ENCODE data around the gene DAAM2.

Gene DAAM2

DNA sequence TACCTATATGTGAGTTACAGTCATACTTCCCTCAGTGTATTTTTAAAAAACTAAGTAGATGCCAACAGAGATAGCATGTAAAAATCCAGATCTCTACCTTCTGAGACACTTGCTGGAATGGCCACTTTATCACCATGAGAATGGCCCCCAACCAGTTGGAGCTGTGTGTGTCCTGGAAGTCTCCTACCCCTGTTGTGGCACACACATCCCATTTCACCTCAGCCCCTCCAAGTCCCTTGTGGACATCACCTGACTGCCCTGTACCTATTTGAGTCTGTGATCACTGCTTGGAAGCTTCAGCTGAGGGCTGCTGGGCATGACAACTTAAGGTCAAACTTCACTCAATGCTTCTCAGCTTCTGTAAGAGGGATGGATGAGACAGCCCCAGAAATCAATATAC lies 118.0 kb downstream of the DAAM2 start:
- DNase-seq (ENCODE audit: low spot score), result no peak

GRCh38 chr6:39910744-39911143 lies 118.6 kb downstream of the DAAM2 start:
- DNase-seq (ENCODE audit: low spot score), result no peak

DNA sequence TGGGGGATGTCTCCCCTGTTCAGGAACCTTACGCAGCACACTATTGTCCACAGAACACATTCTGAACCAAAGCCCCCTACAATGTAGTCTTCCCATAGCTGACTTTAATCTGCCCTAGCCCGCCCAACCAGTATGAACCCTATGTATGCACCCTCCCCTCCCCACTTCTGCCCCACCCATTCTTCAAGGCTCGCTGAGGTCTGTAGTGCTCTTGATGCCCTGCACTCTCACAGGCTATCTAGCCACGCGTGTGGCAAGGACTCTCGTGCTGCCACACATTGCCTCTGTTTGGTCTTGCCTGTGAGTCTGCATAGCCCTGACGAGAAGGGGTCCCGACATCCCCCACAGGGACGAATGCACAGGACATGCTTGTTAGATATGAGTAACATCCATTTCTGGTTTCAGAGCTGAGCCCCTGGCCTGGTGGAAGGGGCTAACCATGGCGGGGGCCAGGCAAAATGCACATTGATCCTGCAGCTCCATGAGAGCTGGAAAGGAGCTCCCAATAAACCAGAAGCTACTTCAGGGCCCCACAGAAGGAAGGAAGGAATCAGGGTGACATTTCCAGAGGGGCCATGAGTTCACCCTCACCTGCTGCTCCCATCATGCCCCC lies 119.4 kb downstream of the DAAM2 start:
- DNase-seq (ENCODE audit: low spot score), result no peak

GRCh38 chr6:39912446-39912845 lies 120.3 kb downstream of the DAAM2 start:
- DNase-seq (ENCODE audit: low spot score), result no peak

GRCh38 chr6:39913391-39913916 lies 121.3 kb downstream of the DAAM2 start:
- DNase-seq (ENCODE audit: low spot score), result no peak

- no peak for DNase-seq (ENCODE audit: low spot score)
These were observed 122.1 kb downstream of the DAAM2 start for GRCh38 chr6:39914239-39914638.

DNA sequence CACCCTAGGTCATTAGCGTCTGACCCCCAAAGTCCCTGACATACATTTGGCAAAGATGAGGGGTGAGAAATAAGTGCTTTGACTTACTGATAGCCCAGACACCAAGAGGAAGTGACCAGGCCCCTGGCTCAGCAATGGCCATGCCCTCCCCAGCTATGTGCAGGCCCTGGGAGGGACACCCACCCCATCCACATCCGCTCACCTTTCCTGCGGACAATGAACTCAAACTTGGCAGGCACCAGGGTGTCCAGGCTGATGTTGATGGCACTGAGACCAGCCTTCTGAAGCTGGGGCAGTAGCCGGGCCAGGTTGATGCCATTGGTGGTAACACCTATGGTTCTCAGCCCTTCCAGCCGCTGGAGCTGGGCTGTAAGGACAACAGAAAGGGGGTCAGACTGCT lies 123.7 kb downstream of the DAAM2 start:
- DNase-seq (ENCODE audit: low spot score), result no peak

DNA sequence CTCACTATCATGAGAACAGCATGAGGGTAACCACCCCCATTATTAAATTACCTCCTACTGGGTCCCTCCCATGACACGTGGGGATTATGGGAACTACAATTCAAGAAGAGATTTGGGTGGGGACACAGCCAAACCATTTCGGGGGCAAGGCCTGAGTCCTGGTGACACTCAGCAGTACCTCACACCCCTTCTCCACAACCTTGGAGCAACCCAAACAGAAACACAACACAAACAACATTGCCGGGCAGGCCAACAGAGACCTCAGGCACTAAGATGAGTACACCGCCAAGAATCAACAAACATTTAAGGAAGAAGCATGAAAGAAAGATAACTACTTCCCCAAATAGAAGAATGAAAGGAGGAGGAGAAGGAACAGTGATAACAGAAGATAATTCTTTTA lies 125.2 kb downstream of the DAAM2 start:
- no peak for DNase-seq (ENCODE audit: low spot score)

GRCh38 chr6:39917981-39918380 lies 125.8 kb downstream of the DAAM2 start:
- DNase-seq (ENCODE audit: low spot score), result no peak

DNA sequence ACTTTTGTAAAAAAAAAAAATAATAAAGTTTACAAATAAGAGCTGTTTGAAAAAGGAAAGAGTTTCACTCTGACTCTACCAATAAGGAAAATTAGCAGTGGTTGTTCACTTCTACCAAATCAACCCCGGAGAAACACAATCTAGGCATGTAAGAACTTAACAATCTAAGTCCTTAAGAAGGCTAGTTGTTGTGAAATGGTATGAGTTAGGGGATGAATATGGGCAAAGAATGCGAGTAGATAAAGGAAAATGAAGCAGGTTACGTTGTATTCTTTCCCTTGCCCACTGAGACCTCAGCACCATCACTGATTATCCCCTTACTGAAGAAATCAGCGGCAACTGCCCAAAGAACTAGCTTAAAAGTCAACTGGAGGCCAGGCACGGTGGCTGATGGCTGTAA lies 126.7 kb downstream of the DAAM2 start:
- no peak for DNase-seq (ENCODE audit: low spot score)

GRCh38 chr6:39920157-39920556 lies 128.0 kb downstream of the DAAM2 start:
- no peak for DNase-seq (ENCODE audit: low spot score)

DNA sequence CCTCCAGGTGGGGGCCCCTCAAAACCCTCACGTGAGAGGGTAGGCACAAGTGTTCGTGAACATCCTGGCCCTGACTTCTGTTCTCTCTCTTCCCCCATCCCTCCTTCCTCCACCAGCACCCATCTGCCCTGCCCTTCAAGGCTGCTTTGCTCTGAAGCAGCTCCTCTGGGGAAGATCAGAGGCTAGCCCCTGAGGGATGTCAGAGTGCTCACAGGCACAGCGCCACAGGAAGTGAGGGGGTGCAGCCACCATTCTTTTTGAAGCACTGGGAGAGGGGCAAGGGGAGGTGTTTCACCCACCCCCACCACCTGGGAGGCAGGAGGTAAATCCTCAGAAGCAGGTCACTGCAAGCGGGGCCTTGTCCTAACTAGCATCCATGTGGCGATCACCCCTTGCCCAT lies 130.6 kb downstream of the DAAM2 start:
- DNase-seq (ENCODE audit: low spot score), result no peak

- DNase-seq (ENCODE audit: low spot score), result no peak
These were observed 131.2 kb downstream of the DAAM2 start for GRCh38 chr6:39923394-39923793.

DNA sequence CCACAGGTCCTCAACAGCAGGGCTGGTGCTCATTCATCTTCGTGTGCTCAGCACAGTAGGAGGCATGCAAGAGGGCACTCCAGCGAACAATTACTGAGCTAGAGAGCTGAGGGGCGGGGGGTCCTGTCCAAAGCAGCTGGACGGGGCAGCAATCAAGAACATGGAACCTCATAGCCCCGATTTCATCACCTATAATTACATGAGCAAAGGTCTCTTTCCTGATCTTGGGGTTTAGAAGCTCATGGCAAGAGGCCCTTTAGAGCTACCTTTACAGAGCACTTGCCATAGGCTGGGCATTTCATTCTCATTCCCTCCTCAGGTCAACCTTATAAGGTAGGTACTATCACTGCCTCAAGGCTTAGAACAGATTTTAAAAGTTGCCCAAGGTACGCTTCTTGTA lies 131.7 kb downstream of the DAAM2 start:
- DNase-seq (ENCODE audit: low spot score), result no peak

DNA sequence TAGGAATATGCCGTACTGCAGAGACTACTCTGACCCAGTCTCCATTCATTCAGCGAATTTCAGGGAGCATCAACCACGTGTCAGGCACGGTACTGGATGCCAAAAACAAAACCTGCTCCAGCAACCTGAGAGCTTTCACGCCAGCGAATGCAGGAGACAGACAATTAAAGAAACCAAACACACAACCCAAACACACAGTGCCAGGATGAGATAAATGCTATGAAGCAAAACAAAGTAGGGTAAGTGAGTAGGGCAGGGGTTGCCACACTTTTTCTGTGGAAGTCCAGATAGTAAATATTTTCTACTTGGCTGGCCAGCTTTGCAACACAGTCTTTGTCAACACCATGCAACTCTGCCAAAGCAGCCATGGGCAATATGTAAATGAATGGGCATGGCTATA lies 132.1 kb downstream of the DAAM2 start:
- DNase-seq (ENCODE audit: low spot score), result no peak

DNA sequence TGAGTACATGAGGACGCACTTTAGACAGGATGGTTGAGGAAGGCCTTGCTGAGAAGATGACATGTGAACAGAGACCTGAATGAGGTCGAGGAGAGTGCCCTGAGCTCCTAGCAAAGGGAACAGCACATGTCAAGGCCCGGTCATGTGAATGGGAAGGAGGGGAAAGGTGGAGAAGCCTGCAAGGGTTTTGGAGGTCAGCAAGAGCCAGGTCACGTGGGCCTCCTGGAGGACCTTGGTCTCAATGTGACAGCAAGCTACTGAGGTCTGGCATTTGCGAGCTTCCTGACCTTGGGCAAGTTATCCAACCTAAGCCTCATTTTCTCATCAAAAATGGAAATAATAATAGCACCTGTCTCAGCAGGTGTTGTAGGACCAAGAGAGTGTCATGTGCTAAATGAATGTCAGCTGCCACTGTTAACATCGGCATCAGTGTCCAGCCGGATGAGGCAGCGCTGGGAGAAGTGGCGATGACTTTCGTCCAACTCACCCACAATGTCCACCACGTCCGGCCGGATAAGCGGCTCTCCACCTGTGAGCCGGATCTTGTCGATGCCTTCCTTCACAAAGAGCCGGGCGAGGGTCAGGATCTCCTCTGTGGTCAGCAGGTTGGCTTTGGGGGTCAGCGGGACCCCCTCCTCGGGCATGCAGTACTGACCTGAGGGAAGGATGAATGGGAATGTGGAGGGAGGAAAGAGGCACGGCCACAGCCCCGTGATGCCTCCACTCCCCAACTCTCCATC lies 133.2 kb downstream of the DAAM2 start:
- DNase-seq (ENCODE audit: low spot score), result no peak

GRCh38 chr6:39925931-39926290 lies 133.7 kb downstream of the DAAM2 start:
- no peak for DNase-seq (ENCODE audit: low spot score)

DNA sequence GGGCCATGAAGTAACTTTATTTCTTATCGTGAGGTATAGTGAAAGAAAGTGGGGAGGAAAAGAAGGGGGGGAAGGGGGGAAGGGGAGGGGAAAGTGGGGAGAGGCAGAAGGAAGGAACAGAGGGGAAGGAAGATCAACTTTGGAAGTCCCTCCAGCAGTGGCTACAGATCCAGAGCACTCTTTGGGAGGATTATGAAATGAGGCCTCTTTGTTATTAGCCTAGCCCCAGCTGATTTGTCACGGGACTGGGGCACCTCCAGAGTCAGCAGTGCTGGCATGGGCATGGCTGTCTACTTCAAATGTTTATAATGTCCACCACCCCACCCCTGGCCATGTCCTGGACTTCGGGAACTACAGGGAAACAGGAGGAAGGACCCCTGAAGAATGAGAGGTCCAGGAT lies 134.5 kb downstream of the DAAM2 start:
- DNase-seq (ENCODE audit: low spot score), result no peak

DNA sequence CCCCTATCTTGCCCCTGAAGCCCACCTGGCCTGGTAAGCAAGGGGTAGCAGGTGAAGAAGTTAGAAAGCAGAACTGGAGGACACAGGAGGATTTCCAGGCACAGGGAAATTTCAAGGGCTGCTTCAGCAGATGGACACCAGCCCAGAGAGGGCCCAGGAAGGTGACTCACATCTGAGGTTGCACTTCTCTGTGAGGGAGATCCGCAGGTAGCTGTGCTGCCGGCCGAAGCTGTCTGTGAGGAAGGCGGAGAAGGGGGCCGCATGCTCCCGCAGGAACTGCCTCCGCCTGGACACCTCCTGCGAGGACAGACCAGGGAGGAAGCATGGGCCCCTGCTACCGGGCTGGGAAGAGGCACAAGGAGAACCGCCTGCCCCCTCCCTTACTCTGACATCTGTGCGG lies 135.0 kb downstream of the DAAM2 start:
- DNase-seq (ENCODE audit: low spot score), result no peak

GRCh38 chr6:39929039-39929732 lies 137.0 kb downstream of the DAAM2 start:
- DNase-seq (ENCODE audit: low spot score), result no peak

GRCh38 chr6:39929733-39930461 lies 137.7 kb downstream of the DAAM2 start:
- DNase-seq (ENCODE audit: low spot score), result no peak

DNA sequence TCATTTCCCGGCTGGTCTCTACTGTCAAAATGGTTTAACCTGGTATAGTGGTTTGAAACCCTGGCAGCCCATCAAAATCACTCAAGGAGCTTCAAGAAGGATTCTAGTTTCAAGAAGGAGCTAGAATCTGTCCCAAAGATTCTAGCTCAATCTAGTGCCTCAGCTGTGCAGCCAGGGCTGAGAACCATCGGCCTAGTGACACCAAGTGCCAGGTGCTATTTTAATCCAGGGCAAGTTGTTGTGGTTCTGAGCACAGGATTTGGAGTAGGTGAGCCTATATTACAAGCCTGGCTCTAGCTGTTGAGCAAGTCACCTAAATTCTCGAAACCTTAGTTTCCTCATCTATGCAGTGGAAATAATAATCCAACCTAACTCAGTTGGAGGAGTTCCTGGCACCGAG lies 138.4 kb downstream of the DAAM2 start:
- DNase-seq (ENCODE audit: low spot score), result no peak

GRCh38 chr6:39931607-39932006 lies 139.4 kb downstream of the DAAM2 start:
- no peak for DNase-seq (ENCODE audit: low spot score)

Measured in CD4-positive, alpha-beta T cell treated with Interleukin-6 at 100 ng/mL for 8 hours (primary cell).